Karpas-422 (cell line): ENCODE measurements around the gene PNMA6E. TPM values are rescaled to one million over a fixed set of nuclear protein-coding genes. Genes with fewer than 3 reads are reported as not detected.

ENCODE experiments used
- DNase-seq: peaks from one replicate; pipeline ENCODE4 v3.0.0-alpha.2; 2015
- H2AFZ ChIP-seq: fragments of 200-600 bp; sonication (generic); 2 replicates; pipeline ENCODE4 v1.6.1; 2014; ENCODE audit warnings: antibody characterized with exemption, low read length, mixed read lengths
- H3K27ac ChIP-seq: fragments of 200-600 bp; sonication (generic); 2 replicates; pipeline ENCODE4 v1.5.1; 2014; ENCODE audit warnings: mild to moderate bottlenecking, low read length, moderate library complexity
- H3K27me3 ChIP-seq: fragments of 200-600 bp; sonication (generic); 2 replicates; pipeline ENCODE4 v1.6.1; 2014; ENCODE audit warnings: low read length, mixed read lengths
- H3K36me3 ChIP-seq: fragments of 200-600 bp; sonication (generic); 2 replicates; pipeline ENCODE4 v1.6.1; 2014; ENCODE audit warnings: low read length, mixed read lengths; ENCODE audit not compliant: insufficient read depth
- H3K4me1 ChIP-seq: fragments of 200-600 bp; sonication (generic); 2 replicates; pipeline ENCODE4 v1.6.1; 2014; ENCODE audit warnings: mild to moderate bottlenecking, low read length, mixed read lengths
- H3K4me2 ChIP-seq: fragments of 200-600 bp; sonication (generic); 2 replicates; pipeline ENCODE4 v1.6.1; 2014; ENCODE audit warnings: low read length, low read depth, mild to moderate bottlenecking; ENCODE audit not compliant: poor library complexity, severe bottlenecking
- H3K4me3 ChIP-seq: fragments of 200-600 bp; sonication (generic); 2 replicates; pipeline ENCODE4 v1.5.1; 2014; ENCODE audit warnings: mild to moderate bottlenecking, antibody characterized with exemption, low read length, mixed read lengths
- H3K79me2 ChIP-seq: fragments of 200-600 bp; sonication (generic); 2 replicates; pipeline ENCODE4 v1.6.1; 2014; ENCODE audit warnings: mild to moderate bottlenecking, low read length, mixed read lengths
- H3K9ac ChIP-seq: fragments of 200-600 bp; sonication (generic); 2 replicates; pipeline ENCODE4 v1.6.0; 2014; ENCODE audit warnings: low read length
- H3K9me2 ChIP-seq: fragments of 200-600 bp; sonication (generic), shearing (Covaris generic); replicated peaks from 2 replicates; pipeline ENCODE4 v1.6.0; 2014; ENCODE audit warnings: mild to moderate bottlenecking, low read length, moderate library complexity; ENCODE audit not compliant: insufficient read depth
- H3K9me3 ChIP-seq: fragments of 300-700, 200-600 bp; sonication (generic); 2 replicates; pipeline ENCODE4 v1.6.1; 2014; ENCODE audit warnings: low read length, mixed read lengths
- H4K20me1 ChIP-seq: fragments of 200-600 bp; sonication (generic); 2 replicates; pipeline ENCODE4 v1.6.1; 2014; ENCODE audit warnings: mild to moderate bottlenecking, antibody characterized with exemption, low read length, low read depth; ENCODE audit not compliant: insufficient read depth
- total RNA-seq: library from RNA; depleted of rRNA; stranded (reverse); fragments of >200 nt; shearing (Covaris generic); gene quantifications from 2 replicates; pipeline ENCODE4 v1.2.3, GENCODE V29; 2014; ENCODE audit warnings: low replicate concordance

Gene PNMA6E
- total RNA-seq, 1 experiment from 2014 or later = not detected

DNA sequence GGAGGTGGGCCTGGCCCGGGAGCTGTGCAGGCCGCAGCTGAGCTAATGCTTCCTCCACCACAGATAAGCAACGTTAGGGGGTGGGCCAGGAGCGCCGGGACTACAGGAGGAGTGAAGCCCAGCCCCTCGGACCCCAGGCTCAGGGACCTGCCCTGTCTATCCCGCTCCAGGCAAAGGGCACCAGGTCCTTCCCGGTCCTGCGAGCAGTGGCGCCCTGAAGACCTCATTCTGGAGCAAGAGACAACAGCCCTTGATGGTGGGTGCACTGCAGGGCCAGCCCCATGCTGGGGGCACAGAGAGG is 45.4 kb upstream of the PNMA6E start:
- Histone ChIP-seq H3K36me3 (no peaks in the 10 kb centered on the region), H3K4me3 (no peak overlapping the region), H3K27ac (no peak overlapping the region), H3K9me3 (no peaks in the 10 kb centered on the region), H3K27me3 (no peaks in the 10 kb centered on the region), H3K4me1 (no peaks in the 10 kb centered on the region), H2AFZ (no peak overlapping the region), H3K9me2 (no peaks in the 10 kb centered on the region), H3K79me2 (no peaks in the 10 kb centered on the region), H3K4me2 (no peak overlapping the region), H4K20me1 (no peaks in the 10 kb centered on the region), H3K9ac (no peak overlapping the region)
- DNase-seq = no peak

DNA sequence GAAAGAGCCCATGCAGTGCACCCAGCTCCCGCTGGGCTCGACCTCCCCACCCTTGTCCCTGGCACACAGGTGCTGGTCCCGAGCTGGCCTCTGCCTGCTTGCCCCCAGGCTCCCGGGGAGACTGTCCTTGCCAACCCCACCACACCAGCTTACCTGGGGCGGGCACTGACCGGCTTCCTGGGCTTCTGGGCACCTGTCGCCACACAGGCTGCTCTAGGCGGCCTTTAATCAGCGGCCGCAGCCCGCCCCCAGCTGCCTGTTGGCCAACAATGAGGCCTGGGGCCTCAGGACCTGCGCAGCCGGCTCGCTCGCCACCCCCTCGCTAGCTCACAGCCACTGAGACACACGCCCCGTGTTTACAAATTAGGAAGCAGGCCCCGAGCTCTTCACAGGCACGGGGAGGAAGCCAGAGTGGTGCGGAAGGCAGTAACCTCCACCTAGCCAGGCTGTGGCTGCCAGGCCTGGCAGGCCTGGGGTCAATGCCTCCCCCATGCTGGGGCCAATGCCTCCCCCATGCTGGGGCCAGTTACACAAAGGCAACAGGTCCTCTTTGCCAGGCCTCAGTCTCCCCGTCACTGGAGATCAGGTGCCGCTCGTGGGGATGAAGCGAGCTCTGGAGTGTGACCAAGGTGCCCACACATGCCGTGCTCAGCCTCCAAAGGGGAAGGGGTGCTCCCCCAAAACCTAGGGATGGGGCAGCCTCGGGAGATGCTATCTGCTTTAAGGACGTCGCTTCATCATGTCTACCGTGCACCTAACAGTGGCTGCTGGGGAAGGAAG is 44.9 kb upstream of the PNMA6E start, which contains the start of gene TREX2:
Gene TREX2, minus strand, starts transcription at position 201 of the 780 bp plus-strand sequence. CDS start 626 bp downstream, outside the sequence.
- H3K9me3 ChIP-seq = no peaks in the 10 kb centered on the region
- no peak within 1 kb of the TSS for H3K9ac ChIP-seq
- DNase-seq = no peak
- H4K20me1 ChIP-seq = no peaks in the 10 kb centered on the region
- no peak within 1 kb of the TSS for H2AFZ ChIP-seq
- no peaks in the 10 kb centered on the region for H3K9me2 ChIP-seq
- H3K4me3 ChIP-seq = no peak within 1 kb of the TSS
- no peak within 1 kb of the TSS for H3K4me2 ChIP-seq
- H3K36me3 ChIP-seq = no peaks in the 10 kb centered on the region
- H3K27ac ChIP-seq = no peak within 1 kb of the TSS
- no peaks in the 10 kb centered on the region for H3K27me3 ChIP-seq
- H3K79me2 ChIP-seq = no peaks in the 10 kb centered on the region
- H3K4me1 ChIP-seq = no peaks in the 10 kb centered on the region

DNA sequence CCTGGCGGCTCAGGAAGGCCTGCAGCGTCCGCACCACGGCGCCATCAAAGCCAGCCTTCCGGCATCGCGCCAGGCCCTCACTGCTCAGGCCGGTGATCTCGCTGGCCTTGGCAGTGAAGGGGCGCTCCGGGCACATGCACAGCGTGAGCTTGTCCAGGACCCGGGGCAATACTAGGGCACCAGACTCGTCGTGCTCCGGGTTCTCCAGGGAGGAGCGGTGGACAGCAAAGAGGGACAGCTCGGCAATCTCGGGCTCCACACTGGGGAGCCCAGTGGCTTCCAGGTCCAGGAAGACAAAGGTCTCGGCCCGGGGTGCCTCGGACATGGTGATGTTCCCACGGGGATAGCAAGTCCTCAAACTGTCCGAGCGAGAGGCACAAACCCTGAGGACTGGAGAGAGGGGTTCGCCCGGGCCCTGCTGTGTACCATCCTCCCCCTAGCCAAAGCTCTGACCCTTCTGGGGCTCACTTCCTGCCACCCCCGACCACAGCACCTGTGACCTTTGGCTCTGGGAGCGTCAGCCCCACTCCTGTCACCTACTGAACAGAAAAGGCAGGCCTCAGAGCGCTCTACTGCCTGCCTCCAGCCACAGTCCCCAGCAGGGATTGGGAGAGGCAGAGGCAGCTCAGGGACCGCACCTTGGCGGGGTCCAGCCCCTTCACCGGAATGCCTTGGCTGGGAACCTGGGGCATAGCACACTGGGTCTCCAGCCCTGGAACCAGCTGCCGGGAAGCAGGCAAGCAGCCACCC is 44.1 kb upstream of the PNMA6E start:
- Histone ChIP-seq H3K4me1 (no peaks in the 10 kb centered on the region), H3K36me3 (no peaks in the 10 kb centered on the region), H3K4me3 (no peak overlapping the region), H3K4me2 (no peak overlapping the region), H4K20me1 (no peaks in the 10 kb centered on the region), H3K9ac (no peak overlapping the region), H2AFZ (no peak overlapping the region), H3K27ac (no peak overlapping the region), H3K9me2 (no peaks in the 10 kb centered on the region), H3K27me3 (no peaks in the 10 kb centered on the region), H3K79me2 (no peaks in the 10 kb centered on the region), H3K9me3 (no peaks in the 10 kb centered on the region)
- no peak for DNase-seq

DNA sequence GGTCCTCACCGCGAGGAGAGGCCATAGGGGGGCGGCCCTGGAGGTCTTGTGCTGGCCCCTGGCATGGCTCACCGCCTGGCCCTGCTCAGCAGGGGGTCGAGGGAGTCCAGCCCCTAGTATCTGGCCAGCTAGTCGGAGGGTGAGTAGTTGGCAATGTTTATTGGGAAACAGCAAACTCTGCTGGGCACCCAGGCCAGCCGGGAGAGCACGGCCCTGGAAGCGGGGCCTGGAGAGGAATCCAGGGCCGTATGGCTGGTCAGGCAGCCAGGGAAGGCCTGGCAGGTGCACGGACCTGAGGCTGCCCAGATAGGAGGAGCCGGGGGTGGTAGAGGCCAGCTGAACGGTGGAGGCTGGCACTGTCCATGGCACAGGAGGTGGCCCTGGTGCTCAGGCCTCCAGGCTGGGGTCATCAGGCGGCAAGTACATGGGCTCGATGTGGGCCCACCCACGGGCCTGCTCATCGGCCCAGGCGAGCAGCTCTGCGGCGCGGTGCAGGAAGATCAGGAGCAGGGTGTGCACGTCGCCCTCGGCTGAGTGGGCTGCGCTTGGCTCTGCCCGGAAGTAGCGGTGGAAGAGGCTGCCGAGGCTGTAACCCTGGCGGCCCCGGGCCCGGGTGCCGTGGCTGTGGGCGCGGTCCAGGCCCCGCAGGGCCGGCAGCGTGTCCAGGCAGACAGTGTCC is 43.3 kb upstream of the PNMA6E start:
- Histone ChIP-seq H3K4me1 (no peaks in the 10 kb centered on the region), H3K27me3 (0 out of 2 replicates have a peak, but pooled peaks cover 3% of the 10 kb centered on the region)
- DNase-seq = no peak

DNA sequence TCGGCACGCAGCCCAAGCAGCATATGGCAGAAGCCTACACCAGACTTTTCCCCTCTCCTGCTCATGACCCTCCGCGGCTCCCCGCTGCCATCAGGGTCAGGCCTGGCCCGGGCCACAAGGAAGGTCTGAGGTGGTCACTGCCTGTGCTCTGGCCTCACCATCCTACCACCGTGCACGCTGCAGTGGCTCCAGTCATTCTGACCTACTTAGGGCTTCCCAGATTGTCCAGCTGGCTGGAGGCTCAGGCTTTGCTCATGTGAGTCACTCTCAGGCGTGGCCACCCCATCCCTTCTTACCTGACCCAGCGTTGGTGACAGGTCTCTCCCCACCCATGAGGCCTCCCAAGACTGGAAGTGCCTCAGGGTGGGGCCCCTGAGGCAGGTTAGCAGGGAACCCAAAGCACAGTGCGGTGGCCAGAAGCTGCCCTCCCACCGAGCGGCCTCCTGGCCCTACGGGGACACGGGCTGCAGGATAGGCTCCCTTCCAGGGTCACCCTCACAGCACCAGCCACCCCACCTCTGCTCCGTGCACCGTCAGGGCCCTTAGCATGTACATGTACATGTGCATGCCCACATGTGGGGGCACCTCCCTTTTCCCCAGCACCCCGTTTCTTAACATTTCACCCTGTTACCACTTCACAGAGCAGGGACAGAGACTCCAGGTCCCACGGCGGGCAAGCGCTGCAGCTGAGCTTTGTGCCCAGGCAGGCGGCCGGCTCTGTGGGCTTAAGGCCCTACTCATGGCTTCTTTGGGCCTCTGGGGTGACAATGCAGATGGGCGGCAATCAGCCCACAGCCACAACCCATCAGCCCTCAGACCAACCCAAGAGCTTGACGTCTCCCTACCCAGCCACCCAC is 42.6 kb upstream of the PNMA6E start:
- H3K9ac ChIP-seq = no peak overlapping the region
- H3K4me1 ChIP-seq = no peaks in the 10 kb centered on the region
- H3K9me3 ChIP-seq = no peaks in the 10 kb centered on the region
- DNase-seq = no peak
- no peak overlapping the region for H3K4me3 ChIP-seq
- H3K9me2 ChIP-seq = no peaks in the 10 kb centered on the region
- no peaks in the 10 kb centered on the region for H4K20me1 ChIP-seq
- no peak overlapping the region for H3K27ac ChIP-seq
- no peaks in the 10 kb centered on the region for H3K79me2 ChIP-seq
- H2AFZ ChIP-seq = no peak overlapping the region
- H3K27me3 ChIP-seq = 0 out of 2 replicates have a peak, but pooled peaks cover 3% of the 10 kb centered on the region
- no peaks in the 10 kb centered on the region for H3K36me3 ChIP-seq
- no peak overlapping the region for H3K4me2 ChIP-seq

More for the DNA sequence above, 43.3 kb upstream of the PNMA6E start:
- Histone ChIP-seq H3K9me2 (no peaks in the 10 kb centered on the region), H4K20me1 (no peaks in the 10 kb centered on the region), H3K4me2 (no peak overlapping the region), H3K9me3 (no peaks in the 10 kb centered on the region), H3K27ac (no peak overlapping the region), H3K79me2 (no peaks in the 10 kb centered on the region), H3K4me3 (no peak overlapping the region), H3K36me3 (no peaks in the 10 kb centered on the region), H3K9ac (no peak overlapping the region), H2AFZ (no peak overlapping the region)

DNA sequence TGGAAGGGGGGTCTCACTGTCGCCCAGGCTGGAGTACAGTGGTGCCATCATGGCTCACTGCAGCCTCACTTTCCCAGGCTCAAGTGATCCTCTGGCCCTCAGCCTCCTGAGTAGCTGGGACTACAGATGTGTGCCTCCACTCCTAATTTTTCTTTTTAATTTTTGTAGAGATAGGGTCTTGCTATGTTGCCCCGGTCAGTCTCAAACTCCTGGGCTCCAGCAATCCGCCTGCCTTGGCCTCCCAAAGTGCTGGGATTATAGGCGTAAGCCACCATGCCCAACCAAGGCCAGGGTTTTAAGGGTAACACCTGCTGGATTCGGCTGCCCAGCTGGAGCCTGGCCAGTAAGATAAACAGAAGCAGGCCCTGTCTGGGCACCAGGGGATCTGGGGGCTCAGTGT is 41.3 kb upstream of the PNMA6E start:
- H3K9ac ChIP-seq = no peak overlapping the region

DNA sequence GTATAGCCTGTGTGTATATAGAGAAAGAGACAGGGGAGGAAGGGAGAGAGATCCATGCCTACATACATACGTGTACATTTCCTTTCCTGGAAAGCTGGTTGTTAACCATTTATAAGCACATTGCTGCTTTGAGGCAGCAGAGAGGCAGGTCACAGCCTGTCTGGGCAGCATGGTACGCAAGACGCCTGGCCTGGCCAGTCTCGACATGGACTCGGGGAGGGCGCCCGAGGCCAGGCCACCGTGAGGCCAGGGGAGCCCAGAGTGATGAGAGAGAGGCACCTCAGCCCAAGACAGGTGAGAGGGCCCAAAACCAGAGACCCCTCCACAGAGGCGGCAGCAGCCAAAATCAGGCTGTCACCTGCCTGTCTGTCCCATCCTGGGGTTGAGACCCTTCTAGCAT is 40.8 kb upstream of the PNMA6E start:
- H2AFZ ChIP-seq = no peak overlapping the region
- no peaks in the 10 kb centered on the region for H3K9me3 ChIP-seq
- no peak overlapping the region for H3K27ac ChIP-seq
- no peaks in the 10 kb centered on the region for H3K36me3 ChIP-seq
- no peaks in the 10 kb centered on the region for H4K20me1 ChIP-seq
- no peaks in the 10 kb centered on the region for H3K79me2 ChIP-seq
- no peak overlapping the region for H3K4me3 ChIP-seq
- H3K9ac ChIP-seq = no peak overlapping the region
- H3K4me2 ChIP-seq = no peak overlapping the region
- no peaks in the 10 kb centered on the region for H3K9me2 ChIP-seq
- 0 out of 2 replicates have a peak, but pooled peaks cover 3% of the 10 kb centered on the region for H3K27me3 ChIP-seq
- no peak for DNase-seq
- no peaks in the 10 kb centered on the region for H3K4me1 ChIP-seq

More for the DNA sequence above, 41.3 kb upstream of the PNMA6E start:
- H3K79me2 ChIP-seq = no peaks in the 10 kb centered on the region
- H3K27me3 ChIP-seq = 0 out of 2 replicates have a peak, but pooled peaks cover 3% of the 10 kb centered on the region
- H3K9me2 ChIP-seq = no peaks in the 10 kb centered on the region
- H3K4me2 ChIP-seq = no peak overlapping the region
- H3K4me1 ChIP-seq = no peaks in the 10 kb centered on the region
- H2AFZ ChIP-seq = no peak overlapping the region
- H3K36me3 ChIP-seq = no peaks in the 10 kb centered on the region
- H3K4me3 ChIP-seq = no peak overlapping the region
- H3K9me3 ChIP-seq = no peaks in the 10 kb centered on the region
- no peaks in the 10 kb centered on the region for H4K20me1 ChIP-seq
- no peak for DNase-seq
- no peak overlapping the region for H3K27ac ChIP-seq
